Fibroblast of skin of right biceps (primary cell): ENCODE data around the gene DIP2B.
"Not testable (repeated sequence)": the region's sequence is repeated elsewhere in the genome, so short reads cannot be mapped to it uniquely, and the experiment has no call there.

Experiments used
- DNase-seq: peaks from one replicate; pipeline ENCODE4 v3.0.0-alpha.2; 2013

The DIP2B gene

GRCh38 chr12:50521781-50522180 is 17.0 kb downstream of the DIP2B start:
- DNase-seq, result not testable (repeated sequence)

- no peak for DNase-seq
Observed at GRCh38 chr12:50523772-50524171, 19.0 kb downstream of the DIP2B start.

- DNase-seq, result no peak
Observed at GRCh38 chr12:50524621-50525020, 19.8 kb downstream of the DIP2B start.

- DNase-seq, result no peak
Observed at GRCh38 chr12:50525422-50525821, 20.6 kb downstream of the DIP2B start.

GRCh38 chr12:50527359-50527726 is 22.6 kb downstream of the DIP2B start:
- DNase-seq, result no peak

GRCh38 chr12:50528800-50529199 is 24.0 kb downstream of the DIP2B start:
- no peak for DNase-seq

- no peak for DNase-seq
Observed at GRCh38 chr12:50529345-50529744, 24.6 kb downstream of the DIP2B start.

GRCh38 chr12:50530532-50530931 is 25.7 kb downstream of the DIP2B start:
- no peak for DNase-seq

GRCh38 chr12:50533203-50533584 is 28.4 kb downstream of the DIP2B start:
- DNase-seq, result no peak

- peak; percentile 62 for DNase-seq
Observed at GRCh38 chr12:50533971-50534370, 29.2 kb downstream of the DIP2B start.

- DNase-seq, result no peak
Observed at GRCh38 chr12:50536831-50537537, 32.2 kb downstream of the DIP2B start.

GRCh38 chr12:50537538-50537919 is 32.7 kb downstream of the DIP2B start:
- DNase-seq, result peak; percentile 81

GRCh38 chr12:50538182-50538581 is 33.4 kb downstream of the DIP2B start:
- no peak for DNase-seq

- DNase-seq, result no peak
Observed at GRCh38 chr12:50541139-50541538, 36.4 kb downstream of the DIP2B start.

GRCh38 chr12:50542448-50542847 is 37.7 kb downstream of the DIP2B start:
- peak; percentile 59 for DNase-seq

GRCh38 chr12:50543188-50543587 is 38.4 kb downstream of the DIP2B start:
- not testable (repeated sequence) for DNase-seq

GRCh38 chr12:50545213-50545612 is 40.4 kb downstream of the DIP2B start:
- no peak for DNase-seq

GRCh38 chr12:50545786-50546185 is 41.0 kb downstream of the DIP2B start:
- DNase-seq, result no peak

- peak; percentile 23 for DNase-seq
Observed at GRCh38 chr12:50546441-50547318, 41.9 kb downstream of the DIP2B start.

- DNase-seq, result no peak
Observed at GRCh38 chr12:50547742-50548141, 43.0 kb downstream of the DIP2B start.

- no peak for DNase-seq
Observed at GRCh38 chr12:50549885-50550284, 45.1 kb downstream of the DIP2B start.

GRCh38 chr12:50550530-50551223 is 45.9 kb downstream of the DIP2B start:
- DNase-seq, result no peak

- no peak for DNase-seq
Observed at GRCh38 chr12:50551866-50552265, 47.1 kb downstream of the DIP2B start.

- no peak for DNase-seq
Observed at GRCh38 chr12:50554651-50555050, 49.9 kb downstream of the DIP2B start.
